Measurements from ENCODE around the gene CLHC1. TPM values are rescaled to one million over a fixed set of nuclear protein-coding genes. Genes with fewer than 3 reads are reported as not detected.

CLHC1 gene
- total RNA-seq, 2 donors from 2014 or later, result 4.6 to 9.5 TPM

DNA sequence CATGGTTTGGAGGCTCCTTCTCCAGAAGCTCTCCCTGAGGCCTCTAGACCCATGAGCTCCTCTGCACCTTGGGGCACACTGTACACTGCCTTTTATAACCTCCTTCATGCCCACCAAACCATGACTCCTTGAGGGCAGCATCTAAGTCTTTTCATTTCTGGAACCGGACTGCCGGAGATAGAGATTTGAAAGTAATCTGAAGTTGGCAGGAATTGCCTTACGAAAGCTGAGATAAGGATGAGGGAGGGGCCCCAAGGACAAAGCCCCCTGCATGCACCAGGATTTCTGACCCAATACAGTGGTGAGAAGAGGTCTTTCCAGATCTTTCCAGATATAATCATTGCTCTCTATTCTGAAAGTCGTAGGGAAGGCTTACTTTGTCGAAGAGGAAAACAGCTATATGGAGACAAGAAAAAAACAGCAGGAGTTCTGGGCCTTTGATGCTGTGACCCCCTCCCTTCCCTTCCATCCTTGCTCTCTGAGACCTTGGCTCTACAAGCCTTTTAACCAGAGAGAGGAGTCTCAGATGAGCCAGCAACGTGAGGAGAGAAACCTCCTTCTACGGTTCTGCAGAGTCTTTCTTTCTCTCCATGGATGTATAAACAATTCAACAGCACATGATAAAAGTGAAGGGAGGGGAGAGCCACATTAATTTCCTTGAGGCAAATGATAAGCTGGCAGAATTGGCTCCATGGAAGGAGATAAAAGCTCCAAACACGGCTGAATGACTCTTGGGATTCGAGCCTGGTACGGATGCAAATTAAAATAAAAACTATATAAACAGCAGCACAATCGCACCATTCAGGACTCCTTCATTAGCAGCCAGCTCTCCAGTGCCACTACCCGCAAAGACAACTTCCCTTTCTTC lies 93.8 kb downstream of the CLHC1 start:
- no peak overlapping the region for H3K4me3 ChIP-seq
- TF ChIP-seq CTCF (IDR thresholded peaks at IDR 0.05), result no peak
- no peak overlapping the region for H3K27ac ChIP-seq
- H3K27me3 ChIP-seq, result no peaks in the 10 kb centered on the region
- no peaks in the 10 kb centered on the region for H3K36me3 ChIP-seq
- H3K9me3 ChIP-seq, result no peaks in the 10 kb centered on the region
- DNase-seq (ENCODE audit: low spot score), result no peak
- H3K4me1 ChIP-seq, result peaks cover 0 to 39% of the 10 kb centered on the region in 2 donors

GRCh38 chr2:55137024-55137958 lies 94.8 kb downstream of the CLHC1 start:
- Histone ChIP-seq H3K4me1 (peaks cover 0 to 38% of the 10 kb centered on the region in 2 donors), H3K36me3 (no peaks in the 10 kb centered on the region), H3K27ac (peak overlapping the region in 1 of 2 donors; percentile 36), H3K27me3 (no peaks in the 10 kb centered on the region), H3K9me3 (no peaks in the 10 kb centered on the region), H3K4me3 (no peak overlapping the region)
- TF ChIP-seq CTCF (IDR thresholded peaks at IDR 0.05), result no peak
- no peak for DNase-seq (ENCODE audit: low spot score)

- H3K9me3 ChIP-seq, result no peaks in the 10 kb centered on the region
- no peak for DNase-seq (ENCODE audit: low spot score)
- TF ChIP-seq CTCF (IDR thresholded peaks at IDR 0.05), result no peak
- no peaks in the 10 kb centered on the region for H3K27me3 ChIP-seq
- H3K36me3 ChIP-seq, result no peaks in the 10 kb centered on the region
- H3K27ac ChIP-seq, result no peak overlapping the region
- H3K4me3 ChIP-seq, result no peak overlapping the region
- peaks cover 0 to 29% of the 10 kb centered on the region in 2 donors for H3K4me1 ChIP-seq
Observed at GRCh38 chr2:55136138-55136541, 96.0 kb downstream of the CLHC1 start.

DNA sequence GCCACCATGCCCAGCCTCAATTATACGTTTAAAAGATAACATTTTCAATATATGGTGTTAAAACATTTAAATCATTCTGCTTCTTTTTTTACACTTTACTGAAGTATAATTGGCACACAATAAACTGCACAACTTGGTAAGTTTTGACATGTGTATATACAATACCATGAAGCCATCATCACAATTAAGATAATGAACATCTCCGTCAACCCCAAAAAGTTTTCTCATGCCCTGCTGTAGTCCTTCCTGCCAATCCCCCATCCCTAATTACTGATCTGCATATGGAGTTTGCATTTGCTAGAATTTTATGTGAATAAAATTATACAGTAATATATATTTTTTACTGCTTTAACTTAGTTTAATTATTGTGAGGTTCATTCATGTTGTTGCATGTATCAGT lies 96.6 kb downstream of the CLHC1 start:
- Histone ChIP-seq H3K27ac (no peak overlapping the region), H3K4me1 (peaks cover 0 to 29% of the 10 kb centered on the region in 2 donors), H3K36me3 (no peaks in the 10 kb centered on the region), H3K27me3 (no peaks in the 10 kb centered on the region), H3K9me3 (no peaks in the 10 kb centered on the region), H3K4me3 (no peak overlapping the region)
- DNase-seq (ENCODE audit: low spot score), result no peak
- TF ChIP-seq CTCF (IDR thresholded peaks at IDR 0.05), result no peak

DNA sequence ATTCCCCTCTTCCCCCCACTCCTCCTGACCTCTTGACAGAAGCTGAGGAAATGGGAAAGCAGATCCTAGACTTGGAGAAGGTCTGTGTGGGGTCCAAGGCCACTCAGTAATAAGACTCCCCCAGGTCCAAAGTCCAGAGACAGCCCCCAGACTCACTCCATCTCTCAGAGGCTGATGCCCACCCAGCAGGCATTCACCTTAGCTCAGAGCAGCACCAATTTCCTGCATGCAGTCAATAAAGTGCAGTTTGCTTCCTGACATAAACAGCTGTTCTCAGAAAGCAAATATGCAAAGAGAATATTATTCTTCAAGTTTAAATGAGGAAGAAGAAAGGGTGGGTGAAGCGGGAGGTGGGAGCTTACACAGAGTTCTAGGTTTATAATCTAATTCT lies 97.8 kb downstream of the CLHC1 start:
- no peaks in the 10 kb centered on the region for H3K36me3 ChIP-seq
- H3K9me3 ChIP-seq, result no peaks in the 10 kb centered on the region
- TF ChIP-seq CTCF (IDR thresholded peaks at IDR 0.05), result no peak
- DNase-seq (ENCODE audit: low spot score), result no peak
- H3K4me3 ChIP-seq, result peak overlapping the region in 1 of 2 donors; percentile 43
- peak overlapping the region; percentile 49 to 76 for H3K27ac ChIP-seq
- no peaks in the 10 kb centered on the region for H3K27me3 ChIP-seq
- peaks cover 0 to 29% of the 10 kb centered on the region in 2 donors for H3K4me1 ChIP-seq

All from right atrium auricular region (tissue), 2 donors.